K562 (cell line): ENCODE measurements around the gene TMEM127. TPM values are rescaled to one million over a fixed set of nuclear protein-coding genes. Genes with fewer than 3 reads are reported as not detected.
A peak's percentile ranks its signal among the peaks of the same experiment; 100 is the strongest.

Experiments
- EHMT2 ChIP-seq: fragments of 450-650 bp; IDR thresholded peaks from 2 replicates; pipeline ENCODE4 v1.6.1; 2018; ENCODE audit warnings: antibody characterized with exemption
- MAFF ChIP-seq: IDR thresholded peaks from 2 replicates; pipeline ENCODE4 v1.6.1; 2012; ENCODE audit warnings: low read length, improper control_type of control experiment
- MAZ ChIP-seq, 2 experiments: fragments of 450-650 bp in 1 of 2; sonication (generic) in 1 of 2; formaldehyde crosslinking; IDR thresholded peaks in 1 of 2; conservative IDR thresholded peaks in 1 of 2; 2 replicates each; pipeline versions ENCODE4 v1.4.0 to v1.5.0; 2020; ENCODE audit warnings: mild to moderate bottlenecking in 1 of 2, missing genetic modification reagents in 1 of 2
- NUFIP1 ChIP-seq: fragments of 450-650 bp; IDR thresholded peaks from 2 replicates; pipeline ENCODE4 v1.6.1; 2018; ENCODE audit not compliant: partially characterized antibody
- TCF7 ChIP-seq: sonication (generic); IDR thresholded peaks from 2 replicates; pipeline ENCODE4 v1.6.1; 2016; ENCODE audit warnings: antibody characterized with exemption, borderline replicate concordance
- ZKSCAN8 ChIP-seq: fragments of 200-800 bp; sonication (Bioruptor generic); IDR thresholded peaks from 2 replicates; pipeline ENCODE4 v1.6.1; 2016; ENCODE audit warnings: missing genetic modification characterization, missing compliant biosample characterization
- ZNF212 ChIP-seq: fragments of 450-650 bp; formaldehyde crosslinking; IDR thresholded peaks from 2 replicates; pipeline ENCODE4 v1.4.0; 2020; ENCODE audit warnings: mild to moderate bottlenecking
- ZNF23 ChIP-seq: fragments of 250-450 bp; sonication (Bioruptor Pico); IDR thresholded peaks from 2 replicates; pipeline ENCODE4 v1.4.0; 2020; ENCODE audit warnings: mild to moderate bottlenecking
- ZNF311 ChIP-seq: fragments of 250-450 bp; sonication (Bioruptor Pico); IDR thresholded peaks from 2 replicates; pipeline ENCODE4 v1.4.0; 2020; ENCODE audit warnings: mild to moderate bottlenecking, moderate library complexity
- ZNF76 ChIP-seq: fragments of 250-450 bp; sonication (Bioruptor Pico); IDR thresholded peaks from 2 replicates; pipeline ENCODE4 v1.4.0; 2020; ENCODE audit warnings: mild to moderate bottlenecking, moderate library complexity, borderline replicate concordance
- polyA plus RNA-seq, 8 experiments: library from polyadenylated mRNA; depleted of rRNA in 4 of 8; stranded (reverse) in 5 of 8; unstranded in 3 of 8; fragments of >200 nt; fragmentation: Nextera tagmentation in 2 of 8; fragmentation: Illumina TruSeq in 1 of 8; extraction: Ambion mirVana in 2 of 8; extraction: Trizol in 1 of 8; gene quantifications; 2 replicates each; pipeline versions ENCODE4 v1.2.1 to v1.2.3, GENCODE V29; 2011 to 2014; ENCODE audit warnings: inconsistent platforms in 1 of 8, missing spikeins in 1 of 8
- total RNA-seq, 7 experiments: library from RNA; depleted of rRNA in 6 of 7; stranded (reverse); fragments of >200 nt in 6 of 7; fragmentation: Illumina TruSeq in 2 of 7; extraction: Trizol in 2 of 7; gene quantifications; 2 replicates each; pipeline versions ENCODE4 v1.2.1 to v1.2.3, GENCODE V29; 2011 to 2021; ENCODE audit warnings: low replicate concordance in 1 of 7
- TF ChIP-seq, protein P1 (sequence below): fragments of 250-450 bp; sonication (Bioruptor Pico); IDR thresholded peaks from 2 replicates; pipeline ENCODE4 v1.5.0; 2021; ENCODE audit warnings: mild to moderate bottlenecking, borderline replicate concordance
- TF ChIP-seq, protein P2 (sequence below): fragments of 150-350 bp; conservative IDR thresholded peaks from 2 replicates; pipeline ENCODE4 v1.6.1; 2014; ENCODE audit warnings: low read length
- TF ChIP-seq, protein P3 (sequence below): fragments of 250-450 bp; sonication (Bioruptor Pico); IDR thresholded peaks from 2 replicates; pipeline ENCODE4 v1.4.0; 2020; ENCODE audit warnings: mild to moderate bottlenecking, moderate library complexity
- TF ChIP-seq, protein P4 (sequence below): sonication (generic); formaldehyde crosslinking; IDR thresholded peaks from 2 replicates; pipeline ENCODE4 v1.8.0; 2022; ENCODE audit warnings: missing genetic modification reagents, mild to moderate bottlenecking, borderline replicate concordance
- TF ChIP-seq, protein P5 (sequence below): fragments of 250-450 bp; sonication (Bioruptor Pico); IDR thresholded peaks from 2 replicates; pipeline ENCODE4 v1.8.0; 2022; ENCODE audit warnings: inconsistent platforms

TMEM127 gene
- total and polyA plus RNA-seq, 9 of the 15 experiments (the other 6 are each of a cell fraction or from before 2014, with no cell fraction given), result 1.7 to 20.0 (median 9.9) TPM

DNA sequence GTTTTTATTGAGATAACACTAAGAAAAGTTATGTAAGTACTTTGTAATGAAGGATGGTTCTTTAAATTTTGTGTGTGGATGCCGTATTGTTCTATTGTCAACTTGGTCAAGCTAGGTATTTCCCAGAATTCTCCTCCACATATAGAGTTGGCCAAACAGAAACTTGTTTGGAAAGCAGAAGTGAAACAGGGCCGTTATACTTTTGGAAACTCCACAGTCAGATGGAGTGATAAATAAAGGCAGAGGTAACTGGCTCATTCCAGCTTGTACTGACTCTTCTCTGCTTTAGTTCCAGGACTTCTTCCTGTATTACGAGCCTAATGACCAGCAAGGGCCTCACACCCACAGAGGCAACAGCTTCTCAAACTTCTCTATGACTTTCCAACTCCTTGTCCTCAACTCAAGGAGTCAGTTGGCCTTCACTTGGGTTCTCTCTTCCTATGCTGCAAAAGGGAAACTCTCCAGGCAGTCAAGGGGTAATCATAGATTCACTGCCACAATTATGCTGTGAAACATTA, 40.7 kb downstream of the TMEM127 start (continued):
- TF ChIP-seq ZNF311 (CRISPR knock-in tag), result peak; percentile 72; the same call in 1 of the 2 replicates
- peak; percentile 80 for TF ChIP-seq ZNF76 (CRISPR knock-in tag)
- TF ChIP-seq ZKSCAN8, result no peak
- TF ChIP-seq, protein P1, sequence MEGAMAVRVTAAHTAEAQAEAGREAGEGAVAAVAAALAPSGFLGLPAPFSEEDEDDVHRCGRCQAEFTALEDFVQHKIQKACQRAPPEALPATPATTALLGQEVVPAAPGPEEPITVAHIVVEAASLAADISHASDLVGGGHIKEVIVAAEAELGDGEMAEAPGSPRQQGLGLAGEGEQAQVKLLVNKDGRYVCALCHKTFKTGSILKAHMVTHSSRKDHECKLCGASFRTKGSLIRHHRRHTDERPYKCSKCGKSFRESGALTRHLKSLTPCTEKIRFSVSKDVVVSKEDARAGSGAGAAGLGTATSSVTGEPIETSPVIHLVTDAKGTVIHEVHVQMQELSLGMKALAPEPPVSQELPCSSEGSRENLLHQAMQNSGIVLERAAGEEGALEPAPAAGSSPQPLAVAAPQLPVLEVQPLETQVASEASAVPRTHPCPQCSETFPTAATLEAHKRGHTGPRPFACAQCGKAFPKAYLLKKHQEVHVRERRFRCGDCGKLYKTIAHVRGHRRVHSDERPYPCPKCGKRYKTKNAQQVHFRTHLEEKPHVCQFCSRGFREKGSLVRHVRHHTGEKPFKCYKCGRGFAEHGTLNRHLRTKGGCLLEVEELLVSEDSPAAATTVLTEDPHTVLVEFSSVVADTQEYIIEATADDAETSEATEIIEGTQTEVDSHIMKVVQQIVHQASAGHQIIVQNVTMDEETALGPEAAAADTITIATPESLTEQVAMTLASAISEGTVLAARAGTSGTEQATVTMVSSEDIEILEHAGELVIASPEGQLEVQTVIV, result no peak
- peak in 1 of 2 experiments; percentile 59; a peak in 1 of 4 replicates for TF ChIP-seq MAZ (CRISPR knock-in tag; conservative IDR thresholded peaks at IDR 0.05 in 1 of 2, IDR thresholded peaks at IDR 0.05 in 1 of 2)
- TF ChIP-seq, protein P2, sequence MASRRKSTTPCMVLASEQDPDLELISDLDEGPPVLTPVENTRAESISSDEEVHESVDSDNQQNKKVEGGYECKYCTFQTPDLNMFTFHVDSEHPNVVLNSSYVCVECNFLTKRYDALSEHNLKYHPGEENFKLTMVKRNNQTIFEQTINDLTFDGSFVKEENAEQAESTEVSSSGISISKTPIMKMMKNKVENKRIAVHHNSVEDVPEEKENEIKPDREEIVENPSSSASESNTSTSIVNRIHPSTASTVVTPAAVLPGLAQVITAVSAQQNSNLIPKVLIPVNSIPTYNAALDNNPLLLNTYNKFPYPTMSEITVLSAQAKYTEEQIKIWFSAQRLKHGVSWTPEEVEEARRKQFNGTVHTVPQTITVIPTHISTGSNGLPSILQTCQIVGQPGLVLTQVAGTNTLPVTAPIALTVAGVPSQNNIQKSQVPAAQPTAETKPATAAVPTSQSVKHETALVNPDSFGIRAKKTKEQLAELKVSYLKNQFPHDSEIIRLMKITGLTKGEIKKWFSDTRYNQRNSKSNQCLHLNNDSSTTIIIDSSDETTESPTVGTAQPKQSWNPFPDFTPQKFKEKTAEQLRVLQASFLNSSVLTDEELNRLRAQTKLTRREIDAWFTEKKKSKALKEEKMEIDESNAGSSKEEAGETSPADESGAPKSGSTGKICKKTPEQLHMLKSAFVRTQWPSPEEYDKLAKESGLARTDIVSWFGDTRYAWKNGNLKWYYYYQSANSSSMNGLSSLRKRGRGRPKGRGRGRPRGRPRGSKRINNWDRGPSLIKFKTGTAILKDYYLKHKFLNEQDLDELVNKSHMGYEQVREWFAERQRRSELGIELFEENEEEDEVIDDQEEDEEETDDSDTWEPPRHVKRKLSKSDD, result no peak
- peak; percentile 32; the same call in 1 of the 2 replicates for TF ChIP-seq ZNF212 (CRISPR knock-in tag)
- no peak for TF ChIP-seq EHMT2
- TF ChIP-seq, protein P3, sequence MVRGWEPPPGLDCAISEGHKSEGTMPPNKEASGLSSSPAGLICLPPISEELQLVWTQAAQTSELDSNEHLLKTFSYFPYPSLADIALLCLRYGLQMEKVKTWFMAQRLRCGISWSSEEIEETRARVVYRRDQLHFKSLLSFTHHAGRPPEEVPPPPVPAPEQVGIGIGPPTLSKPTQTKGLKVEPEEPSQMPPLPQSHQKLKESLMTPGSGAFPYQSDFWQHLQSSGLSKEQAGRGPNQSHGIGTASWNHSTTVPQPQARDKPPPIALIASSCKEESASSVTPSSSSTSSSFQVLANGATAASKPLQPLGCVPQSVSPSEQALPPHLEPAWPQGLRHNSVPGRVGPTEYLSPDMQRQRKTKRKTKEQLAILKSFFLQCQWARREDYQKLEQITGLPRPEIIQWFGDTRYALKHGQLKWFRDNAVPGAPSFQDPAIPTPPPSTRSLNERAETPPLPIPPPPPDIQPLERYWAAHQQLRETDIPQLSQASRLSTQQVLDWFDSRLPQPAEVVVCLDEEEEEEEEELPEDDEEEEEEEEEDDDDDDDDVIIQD, result no peak
- TF ChIP-seq, protein P4, sequence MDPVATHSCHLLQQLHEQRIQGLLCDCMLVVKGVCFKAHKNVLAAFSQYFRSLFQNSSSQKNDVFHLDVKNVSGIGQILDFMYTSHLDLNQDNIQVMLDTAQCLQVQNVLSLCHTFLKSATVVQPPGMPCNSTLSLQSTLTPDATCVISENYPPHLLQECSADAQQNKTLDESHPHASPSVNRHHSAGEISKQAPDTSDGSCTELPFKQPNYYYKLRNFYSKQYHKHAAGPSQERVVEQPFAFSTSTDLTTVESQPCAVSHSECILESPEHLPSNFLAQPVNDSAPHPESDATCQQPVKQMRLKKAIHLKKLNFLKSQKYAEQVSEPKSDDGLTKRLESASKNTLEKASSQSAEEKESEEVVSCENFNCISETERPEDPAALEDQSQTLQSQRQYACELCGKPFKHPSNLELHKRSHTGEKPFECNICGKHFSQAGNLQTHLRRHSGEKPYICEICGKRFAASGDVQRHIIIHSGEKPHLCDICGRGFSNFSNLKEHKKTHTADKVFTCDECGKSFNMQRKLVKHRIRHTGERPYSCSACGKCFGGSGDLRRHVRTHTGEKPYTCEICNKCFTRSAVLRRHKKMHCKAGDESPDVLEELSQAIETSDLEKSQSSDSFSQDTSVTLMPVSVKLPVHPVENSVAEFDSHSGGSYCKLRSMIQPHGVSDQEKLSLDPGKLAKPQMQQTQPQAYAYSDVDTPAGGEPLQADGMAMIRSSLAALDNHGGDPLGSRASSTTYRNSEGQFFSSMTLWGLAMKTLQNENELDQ (CRISPR knock-in tag), result no peak
- TF ChIP-seq TCF7, result no peak
- TF ChIP-seq, protein P5, sequence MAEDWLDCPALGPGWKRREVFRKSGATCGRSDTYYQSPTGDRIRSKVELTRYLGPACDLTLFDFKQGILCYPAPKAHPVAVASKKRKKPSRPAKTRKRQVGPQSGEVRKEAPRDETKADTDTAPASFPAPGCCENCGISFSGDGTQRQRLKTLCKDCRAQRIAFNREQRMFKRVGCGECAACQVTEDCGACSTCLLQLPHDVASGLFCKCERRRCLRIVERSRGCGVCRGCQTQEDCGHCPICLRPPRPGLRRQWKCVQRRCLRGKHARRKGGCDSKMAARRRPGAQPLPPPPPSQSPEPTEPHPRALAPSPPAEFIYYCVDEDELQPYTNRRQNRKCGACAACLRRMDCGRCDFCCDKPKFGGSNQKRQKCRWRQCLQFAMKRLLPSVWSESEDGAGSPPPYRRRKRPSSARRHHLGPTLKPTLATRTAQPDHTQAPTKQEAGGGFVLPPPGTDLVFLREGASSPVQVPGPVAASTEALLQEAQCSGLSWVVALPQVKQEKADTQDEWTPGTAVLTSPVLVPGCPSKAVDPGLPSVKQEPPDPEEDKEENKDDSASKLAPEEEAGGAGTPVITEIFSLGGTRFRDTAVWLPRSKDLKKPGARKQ, result no peak
- no peak for TF ChIP-seq NUFIP1
- no peak for TF ChIP-seq ZNF23 (CRISPR knock-in tag)
- no peak for TF ChIP-seq MAFF
